Measurements from ENCODE around the gene RIPOR1.

- no peak for TF ChIP-seq CTCF (conservative IDR thresholded peaks at IDR 0.05; ENCODE audit: low read length)
- no peak for TF ChIP-seq EZH2phosphoT487 (IDR thresholded peaks at IDR 0.05; ENCODE audit: borderline replicate concordance)
These were observed 11.3 kb downstream of the RIPOR1 start for GRCh38 chr16:67539691-67540635.
